NCI-H1436 (cell line): Measurements from ENCODE around the gene CARMIL1.
"Not testable (repeated sequence)": the region's sequence is repeated elsewhere in the genome, so short reads cannot be mapped to it uniquely, and the experiment has no call there.

Experiments
- DNase-seq: peaks from one replicate; lab custom pipeline; 2025; lab: John Stamatoyannopoulos, UW

CARMIL1 gene

GRCh38 chr6:25370178-25371036 lies 91.2 kb downstream of the CARMIL1 start:
- DNase-seq: no peak

- no peak for DNase-seq
Observed at GRCh38 chr6:25371037-25371347, 91.8 kb downstream of the CARMIL1 start.

GRCh38 chr6:25375125-25375524 lies 96.0 kb downstream of the CARMIL1 start:
- no peak for DNase-seq

- DNase-seq: no peak
Observed at GRCh38 chr6:25377664-25378063, 98.5 kb downstream of the CARMIL1 start.

- DNase-seq: no peak
Observed at GRCh38 chr6:25381077-25381476, 101.9 kb downstream of the CARMIL1 start.

GRCh38 chr6:25382476-25382875 lies 103.3 kb downstream of the CARMIL1 start:
- not testable (repeated sequence) for DNase-seq

- no peak for DNase-seq
Observed at GRCh38 chr6:25384234-25384633, 105.1 kb downstream of the CARMIL1 start.

- no peak for DNase-seq
Observed at GRCh38 chr6:25384967-25385366, 105.8 kb downstream of the CARMIL1 start.

- DNase-seq: no peak
Observed at GRCh38 chr6:25387483-25387882, 108.3 kb downstream of the CARMIL1 start.

GRCh38 chr6:25387911-25388310 lies 108.7 kb downstream of the CARMIL1 start:
- DNase-seq: no peak

GRCh38 chr6:25388776-25389175 lies 109.6 kb downstream of the CARMIL1 start:
- no peak for DNase-seq

GRCh38 chr6:25389471-25389870 lies 110.3 kb downstream of the CARMIL1 start:
- no peak for DNase-seq

- DNase-seq: no peak
Observed at GRCh38 chr6:25392372-25392771, 113.2 kb downstream of the CARMIL1 start.

- no peak for DNase-seq
Observed at GRCh38 chr6:25395731-25396130, 116.6 kb downstream of the CARMIL1 start.

GRCh38 chr6:25397406-25397805 lies 118.2 kb downstream of the CARMIL1 start:
- no peak for DNase-seq

- no peak for DNase-seq
Observed at GRCh38 chr6:25399885-25400284, 120.7 kb downstream of the CARMIL1 start.

- no peak for DNase-seq
Observed at GRCh38 chr6:25401711-25402110, 122.5 kb downstream of the CARMIL1 start.

GRCh38 chr6:25402125-25402524 lies 123.0 kb downstream of the CARMIL1 start:
- no peak for DNase-seq

- DNase-seq: no peak
Observed at GRCh38 chr6:25403150-25403549, 124.0 kb downstream of the CARMIL1 start.

- no peak for DNase-seq
Observed at GRCh38 chr6:25404091-25404490, 124.9 kb downstream of the CARMIL1 start.

GRCh38 chr6:25404693-25405169 lies 125.6 kb downstream of the CARMIL1 start:
- no peak for DNase-seq

GRCh38 chr6:25405442-25405841 lies 126.3 kb downstream of the CARMIL1 start:
- no peak for DNase-seq

GRCh38 chr6:25407431-25407830 lies 128.3 kb downstream of the CARMIL1 start:
- no peak for DNase-seq

GRCh38 chr6:25410102-25410501 lies 130.9 kb downstream of the CARMIL1 start:
- no peak for DNase-seq
